Lung (tissue), 12 donors: ENCODE measurements around the gene SMIM36. TPM values are rescaled to one million over a fixed set of nuclear protein-coding genes. Genes with fewer than 3 reads are reported as not detected.
"Not testable (repeated sequence)": the region's sequence is repeated elsewhere in the genome, so short reads cannot be mapped to it uniquely, and the experiment has no call there.

Experiments used
- ATAC-seq: fragments of 200-7000 bp; cut with Tn5 transposase; one replicate; pipeline ENCODE4 v1.9.1; 2020; ENCODE audit warnings: moderate number of reproducible peaks; ENCODE audit not compliant: insufficient read depth, low FRiP score
- DNase-seq, 3 donors: peaks; one replicate each; pipeline ENCODE4 v3.0.0-alpha.2; 2013 to 2017
- H3K27ac ChIP-seq, 2 donors: one replicate each; pipeline ENCODE4 v1.5.1; 2013; ENCODE audit warnings: mild to moderate bottlenecking in 2 of 2, moderate library complexity in 2 of 2, control low read depth in 1 of 2, inconsistent platforms in 1 of 2, low read depth in 1 of 2, low read length in 1 of 2
- H3K27me3 ChIP-seq, 3 donors: one replicate each; pipeline ENCODE4 v1.5.1; 2013; ENCODE audit warnings: low read length in 2 of 3; ENCODE audit not compliant: control insufficient read depth in 3 of 3, insufficient read depth in 3 of 3
- H3K36me3 ChIP-seq, 4 donors: one replicate each; pipeline ENCODE4 v1.5.1; 2013; ENCODE audit warnings: low read length in 4 of 4, mild to moderate bottlenecking in 1 of 4, moderate library complexity in 1 of 4; ENCODE audit not compliant: control insufficient read depth in 4 of 4, insufficient read depth in 4 of 4
- H3K4me1 ChIP-seq, 5 donors: one replicate each; pipeline ENCODE4 v1.5.1; 2013; ENCODE audit warnings: low read length in 5 of 5, mild to moderate bottlenecking in 2 of 5, moderate library complexity in 1 of 5; ENCODE audit not compliant: control insufficient read depth in 5 of 5, insufficient read depth in 5 of 5
- H3K4me3 ChIP-seq: one replicate; pipeline ENCODE4 v1.5.1; 2013; ENCODE audit warnings: mild to moderate bottlenecking, control low read depth, moderate library complexity
- H3K9ac ChIP-seq, 2 donors: one replicate each; pipeline ENCODE4 v1.5.1; 2013; ENCODE audit warnings: low read length in 2 of 2, control low read depth in 1 of 2; ENCODE audit not compliant: insufficient read depth in 1 of 2
- H3K9me3 ChIP-seq, 4 donors: one replicate each; pipeline ENCODE4 v1.5.1; 2013; ENCODE audit warnings: low read length in 3 of 4, mild to moderate bottlenecking in 1 of 4, moderate library complexity in 1 of 4; ENCODE audit not compliant: control insufficient read depth in 4 of 4, insufficient read depth in 3 of 4
- WGBS, 2 donors: extraction: QIAGEN DNeasy Blood & Tissue Kit; methylation state at CpG; one replicate each; pipeline ENCODE4 v1.1.7; 2013; 5-methylcytosine and 5-hydroxymethylcytosine counted together
- polyA plus RNA-seq, 2 donors: library from polyadenylated mRNA; stranded (reverse); fragments of 200-250 nt; gene quantifications; one replicate each; pipeline ENCODE4 v1.2.1, GENCODE V29; 2013
- total RNA-seq, 2 donors: library from RNA; depleted of rRNA in 1 of 2; stranded (reverse); fragments of >200 nt in 1 of 2; gene quantifications; one replicate each; pipeline ENCODE4 v1.2.1, GENCODE V29; 2014 to 2021
- TF ChIP-seq, protein P1 (sequence below): IDR thresholded peaks from 2 replicates; pipeline ENCODE4 v1.5.1; 2012; ENCODE audit warnings: mild to moderate bottlenecking; ENCODE audit errors: control extremely low read depth, extremely low read depth
- donor health status: control.
- donor health status: control.
- donor health status: Bipolar disorder and iron deficiency.
- donor health status: healthy.
- donor health status: DM: yes; HTN: yes; CAD: no.

SMIM36 gene
- total and polyA plus RNA-seq, 4 donors, result not detected

GRCh38 chr17:55479903-55480302, 31.3 kb downstream of the SMIM36 start:
- Histone ChIP-seq H3K4me1 (peaks cover 0 to 3% (median 0%) of the 10 kb centered on the region in 5 donors), H3K9me3 (no peaks in the 10 kb centered on the region), H3K27me3 (no peaks in the 10 kb centered on the region), H3K27ac (no peak overlapping the region), H3K4me3 (no peak overlapping the region), H3K36me3 (no peaks in the 10 kb centered on the region), H3K9ac (no peak overlapping the region)
- 94 to 95% methylated on average over 2 of the region's 2 CpGs for WGBS, 2 donors
- no peak for DNase-seq
- ATAC-seq, result no peak
- TF ChIP-seq, protein P1, sequence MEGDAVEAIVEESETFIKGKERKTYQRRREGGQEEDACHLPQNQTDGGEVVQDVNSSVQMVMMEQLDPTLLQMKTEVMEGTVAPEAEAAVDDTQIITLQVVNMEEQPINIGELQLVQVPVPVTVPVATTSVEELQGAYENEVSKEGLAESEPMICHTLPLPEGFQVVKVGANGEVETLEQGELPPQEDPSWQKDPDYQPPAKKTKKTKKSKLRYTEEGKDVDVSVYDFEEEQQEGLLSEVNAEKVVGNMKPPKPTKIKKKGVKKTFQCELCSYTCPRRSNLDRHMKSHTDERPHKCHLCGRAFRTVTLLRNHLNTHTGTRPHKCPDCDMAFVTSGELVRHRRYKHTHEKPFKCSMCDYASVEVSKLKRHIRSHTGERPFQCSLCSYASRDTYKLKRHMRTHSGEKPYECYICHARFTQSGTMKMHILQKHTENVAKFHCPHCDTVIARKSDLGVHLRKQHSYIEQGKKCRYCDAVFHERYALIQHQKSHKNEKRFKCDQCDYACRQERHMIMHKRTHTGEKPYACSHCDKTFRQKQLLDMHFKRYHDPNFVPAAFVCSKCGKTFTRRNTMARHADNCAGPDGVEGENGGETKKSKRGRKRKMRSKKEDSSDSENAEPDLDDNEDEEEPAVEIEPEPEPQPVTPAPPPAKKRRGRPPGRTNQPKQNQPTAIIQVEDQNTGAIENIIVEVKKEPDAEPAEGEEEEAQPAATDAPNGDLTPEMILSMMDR, result no peak

GRCh38 chr17:55478971-55479370, 32.3 kb downstream of the SMIM36 start:
- WGBS, 2 donors, result 94 to 96% methylated on average over 3 of the region's 3 CpGs
- no peak overlapping the region for H3K4me3 ChIP-seq
- ATAC-seq (no peak), DNase-seq (no peak)
- TF ChIP-seq, protein P1, result no peak
- no peaks in the 10 kb centered on the region for H3K9me3 ChIP-seq
- H3K27ac ChIP-seq, result no peak overlapping the region
- no peak overlapping the region for H3K9ac ChIP-seq
- no peaks in the 10 kb centered on the region for H3K27me3 ChIP-seq
- no peaks in the 10 kb centered on the region for H3K36me3 ChIP-seq
- H3K4me1 ChIP-seq, result peaks cover 0 to 3% (median 0%) of the 10 kb centered on the region in 5 donors

- no peak overlapping the region for H3K27ac ChIP-seq
- WGBS, 2 donors, result 53 to 62% methylated on average over 7 of the region's 7 CpGs
Observed at GRCh38 chr17:55466671-55467070, 44.6 kb downstream of the SMIM36 start.

DNA sequence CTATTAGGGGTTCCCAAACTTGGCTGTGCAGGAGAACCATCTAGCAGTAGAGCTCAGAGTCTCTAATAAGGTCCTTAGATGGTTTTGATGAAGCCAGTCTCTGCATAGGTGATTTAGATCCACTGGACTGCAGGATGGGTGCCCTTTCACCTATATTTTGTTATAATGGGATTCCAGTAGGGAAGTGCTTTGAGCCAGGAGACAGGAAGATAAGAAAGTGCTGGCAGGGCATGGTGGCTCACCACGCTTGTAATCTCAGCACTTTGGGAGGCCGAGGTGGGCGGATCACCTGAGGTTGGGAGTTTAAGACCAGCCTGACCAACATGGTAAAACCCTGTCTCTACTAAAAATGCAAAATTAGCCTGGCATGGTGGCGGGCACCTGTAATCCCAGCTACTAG, 45.5 kb downstream of the SMIM36 start:
- not testable (repeated sequence) for ATAC-seq, DNase-seq, H3K36me3 ChIP-seq, H3K9ac ChIP-seq, H3K27me3 ChIP-seq, H3K9me3 ChIP-seq, H3K4me1 ChIP-seq, H3K27ac ChIP-seq, H3K4me3 ChIP-seq
- 93 to 96% methylated on average over 4 of the region's 4 CpGs for WGBS, 2 donors

More at GRCh38 chr17:55466671-55467070, 44.6 kb downstream of the SMIM36 start:
- TF ChIP-seq, protein P1, result no peak
- Histone ChIP-seq H3K36me3 (no peaks in the 10 kb centered on the region), H3K4me3 (no peak overlapping the region), H3K27me3 (no peaks in the 10 kb centered on the region), H3K9me3 (no peaks in the 10 kb centered on the region), H3K9ac (no peak overlapping the region), H3K4me1 (peaks cover 0 to 5% (median 0%) of the 10 kb centered on the region in 5 donors)
- ATAC-seq (no peak), DNase-seq (peak in 1 of 3 donors; percentile 49)
